Panc1 (cell line): ENCODE data around the gene GALNT4. TPM values are rescaled to one million over a fixed set of nuclear protein-coding genes. Genes with fewer than 3 reads are reported as not detected.

Experiments
- ATAC-seq: fragments of 200-7000 bp; cut with Tn5 transposase; 2 replicates; pipeline ENCODE4 v1.9.1; 2020; ENCODE audit warnings: mild to moderate bottlenecking, moderate library complexity
- BruUV-seq: library from RNA; stranded (reverse); fragments of 400-500 nt; replicated peaks from 2 replicates; lab custom pipeline; 2021; lab: Mats Ljungman, UMichigan
- CTCF ChIA-PET: fragments of 300-600 bp; sonication (Branson Sonifier 250); formaldehyde crosslinking; loops from one replicate; lab custom pipeline; 2022; ENCODE audit warnings: antibody characterized with exemption; lab: Charles Lee
- POLR2A ChIA-PET: fragments of 300-600 bp; sonication (Branson Sonifier 250); formaldehyde crosslinking; loops from one replicate; lab custom pipeline; 2022; ENCODE audit warnings: antibody characterized with exemption; lab: Charles Lee
- DNase-seq: peaks from one replicate; pipeline ENCODE4 v3.0.0-alpha.2; 2010; ENCODE audit warnings: low read depth, low spot score
- H3K27ac ChIP-seq: 2 replicates; pipeline ENCODE4 v1.5.1; 2011; ENCODE audit warnings: mild to moderate bottlenecking, low read length, inconsistent platforms
- H3K27me3 ChIP-seq: fragments of 200-500 bp; sonication (Bioruptor generic); 2 replicates; pipeline ENCODE4 v1.6.0; 2014; ENCODE audit warnings: low read length, inconsistent platforms; ENCODE audit not compliant: control insufficient read depth, insufficient read depth
- H3K36me3 ChIP-seq: fragments of 200-500 bp; sonication (Bioruptor generic); 2 replicates; pipeline ENCODE4 v1.5.1; 2014; ENCODE audit warnings: inconsistent platforms, mild to moderate bottlenecking, low read length, moderate library complexity; ENCODE audit not compliant: control insufficient read depth, insufficient read depth
- H3K4me1 ChIP-seq: 2 replicates; pipeline ENCODE4 v1.5.1; 2011; ENCODE audit warnings: inconsistent platforms, mild to moderate bottlenecking, low read length, moderate library complexity; ENCODE audit not compliant: control insufficient read depth, insufficient read depth
- H3K4me3 ChIP-seq, 2 experiments: 2 replicates each; pipeline ENCODE4 v1.5.1; 2011 to 2012; ENCODE audit warnings: low read depth in 2 of 2, low read length in 2 of 2, mild to moderate bottlenecking in 2 of 2, inconsistent platforms in 1 of 2, moderate library complexity in 1 of 2
- H3K9me3 ChIP-seq: fragments of 200-500 bp; sonication (Bioruptor generic); 2 replicates; pipeline ENCODE4 v1.5.1; 2014; ENCODE audit warnings: low read depth, mild to moderate bottlenecking, inconsistent platforms, low read length, moderate library complexity; ENCODE audit not compliant: control insufficient read depth, insufficient read depth
- CTCF ChIP-seq: fragments of 450-650 bp; IDR thresholded peaks from 2 replicates; pipeline ENCODE4 v1.5.1; 2017; ENCODE audit warnings: mild to moderate bottlenecking
- POLR2AphosphoS5 ChIP-seq: IDR thresholded peaks from 2 replicates; pipeline ENCODE4 v1.6.1; 2012; ENCODE audit warnings: mild to moderate bottlenecking, low read depth, low read length, moderate library complexity
- REST ChIP-seq, 2 experiments: IDR thresholded peaks; 2 replicates each; pipeline ENCODE4 v1.6.1; 2011 to 2012; ENCODE audit warnings: low read depth in 2 of 2, control low read depth in 1 of 2, low read length in 1 of 2, mild to moderate bottlenecking in 1 of 2, moderate library complexity in 1 of 2; ENCODE audit not compliant: insufficient read depth in 1 of 2
- SIN3A ChIP-seq: IDR thresholded peaks from 2 replicates; pipeline ENCODE4 v1.6.1; 2012; ENCODE audit warnings: low read depth, mild to moderate bottlenecking, low read length, moderate library complexity, borderline replicate concordance; ENCODE audit not compliant: insufficient read depth
- TCF7L2 ChIP-seq: IDR thresholded peaks from 2 replicates; pipeline ENCODE4 v1.6.1; 2011; ENCODE audit warnings: mild to moderate bottlenecking, low read depth, low read length, inconsistent platforms
- in situ Hi-C: cut with HindIII; loops from 2 replicates; pipeline ENCODE4 v1.10.0; 2016; ENCODE audit warnings: low sequenced_read_pairs, low pct_unique_long_range_greater_than_20kb
- intact Hi-C: fragments of 100-400 bp; cut with micrococcal nuclease; formaldehyde crosslinking; loops from one replicate; pipeline ENCODE4 v1.10.0; 2022; ENCODE audit not compliant: unreplicated experiment
- total RNA-seq: library from RNA; stranded (reverse); gene quantifications from one replicate; pipeline ENCODE4 v1.2.1, GENCODE V29; 2021; ENCODE audit not compliant: unreplicated experiment

GALNT4 gene
- total RNA-seq, 1 experiment from 2014 or later: 5.1 TPM

- TF ChIP-seq SIN3A (no peak), POLR2AphosphoS5 (no peak), REST (IDR thresholded peaks at IDR 0.05; ENCODE audit: insufficient read depth in 1 of 2, low read depth in 2 of 2, low read length in 1 of 2) (no peak), TCF7L2 (no peak), CTCF (no peak)
- Histone ChIP-seq H3K27ac (no peak overlapping the region), H3K36me3 (no peaks in the 10 kb centered on the region), H3K4me3 (no peak overlapping the region), H3K9me3 (no peaks in the 10 kb centered on the region), H3K27me3 (no peaks in the 10 kb centered on the region), H3K4me1 (no peaks in the 10 kb centered on the region)
- CTCF ChIA-PET: no interaction called here
- POLR2A ChIA-PET: no interaction called here
- in situ Hi-C loops (no loop called here), intact Hi-C loops (loop anchor here (5.0 kb wide), 1 partner anchor 35 kb away; no protein-coding TSS in a partner anchor)
- DNase-seq: no peak
- no peak for ATAC-seq
- BruUV-seq: no TSS peak
Observed at GRCh38 chr12:89476904-89477595, 47.5 kb downstream of the GALNT4 start.

- Histone ChIP-seq H3K4me3 (no peak overlapping the region), H3K9me3 (no peaks in the 10 kb centered on the region), H3K27me3 (no peaks in the 10 kb centered on the region), H3K36me3 (no peaks in the 10 kb centered on the region), H3K27ac (no peak overlapping the region), H3K4me1 (no peaks in the 10 kb centered on the region)
- BruUV-seq: no TSS peak
- intact Hi-C loops (loop anchor here (5.0 kb wide), 1 partner anchor 36 kb away; no protein-coding TSS in a partner anchor), in situ Hi-C loops (no loop called here)
- ChIA-PET CTCF (no interaction called here), POLR2A (no interaction called here)
- DNase-seq: no peak
- TF ChIP-seq TCF7L2: no peak
- no peak for ATAC-seq
Observed at GRCh38 chr12:89476232-89476631, 48.4 kb downstream of the GALNT4 start.
